Fibroblast of skin of left quadriceps (primary cell): ENCODE results near the gene RAB7A.
"Not testable (repeated sequence)": the region's sequence is repeated elsewhere in the genome, so short reads cannot be mapped to it uniquely, and the experiment has no call there.

Experiments used
- DNase-seq, 2 experiments: peaks; one replicate each; pipeline ENCODE4 v3.0.0-alpha.2; 2013; ENCODE audit warnings: low read depth in 2 of 2

RAB7A gene

GRCh38 chr3:128710816-128711433 lies 15.1 kb upstream of the RAB7A start:
- no peak for DNase-seq

GRCh38 chr3:128712848-128713247 lies 13.1 kb upstream of the RAB7A start:
- no peak for DNase-seq

GRCh38 chr3:128714887-128715491 lies 11.0 kb upstream of the RAB7A start:
- DNase-seq: no peak

GRCh38 chr3:128718892-128719291 lies 7.1 kb upstream of the RAB7A start:
- not testable (repeated sequence) for DNase-seq

- DNase-seq: no peak
Observed at GRCh38 chr3:128720891-128721290, 5.1 kb upstream of the RAB7A start.

GRCh38 chr3:128723477-128723876 lies 2.5 kb upstream of the RAB7A start:
- no peak for DNase-seq

- DNase-seq: no peak
Observed at GRCh38 chr3:128725547-128726022, 398 bp upstream of the RAB7A start.

GRCh38 chr3:128727059-128727458 lies 1.1 kb downstream of the RAB7A start:
- no peak for DNase-seq

- no peak for DNase-seq
Observed at GRCh38 chr3:128727485-128727884, 1.5 kb downstream of the RAB7A start.

GRCh38 chr3:128727996-128728395 lies 2.0 kb downstream of the RAB7A start:
- DNase-seq: no peak

- not testable (repeated sequence) for DNase-seq
Observed at GRCh38 chr3:128728521-128728920, 2.5 kb downstream of the RAB7A start.

GRCh38 chr3:128730471-128730870 lies 4.5 kb downstream of the RAB7A start:
- no peak for DNase-seq

GRCh38 chr3:128734523-128735189 lies 8.7 kb downstream of the RAB7A start:
- DNase-seq: no peak

- no peak for DNase-seq
Observed at GRCh38 chr3:128735287-128735686, 9.3 kb downstream of the RAB7A start.

- no peak for DNase-seq
Observed at GRCh38 chr3:128735884-128736283, 9.9 kb downstream of the RAB7A start.

- no peak for DNase-seq
Observed at GRCh38 chr3:128736601-128737000, 10.6 kb downstream of the RAB7A start.

- no peak for DNase-seq
Observed at GRCh38 chr3:128740621-128741020, 14.6 kb downstream of the RAB7A start.

GRCh38 chr3:128742821-128743594 lies 17.0 kb downstream of the RAB7A start:
- DNase-seq: no peak

GRCh38 chr3:128745742-128746141 lies 19.8 kb downstream of the RAB7A start:
- no peak for DNase-seq

GRCh38 chr3:128746881-128747280 lies 20.9 kb downstream of the RAB7A start:
- DNase-seq: no peak

- DNase-seq: no peak
Observed at GRCh38 chr3:128748557-128748956, 22.6 kb downstream of the RAB7A start.

GRCh38 chr3:128749035-128749434 lies 23.1 kb downstream of the RAB7A start:
- no peak for DNase-seq
